HG03432 (cell line): ENCODE data around the gene LAT.
"Not testable (repeated sequence)": the region's sequence is repeated elsewhere in the genome, so short reads cannot be mapped to it uniquely, and the experiment has no call there.

Experiments
- ATAC-seq: cut with Tn5 transposase; IDR thresholded peaks from one replicate; pipeline ENCODE4 v1.9.1; 2021; ENCODE audit warnings: mild to moderate bottlenecking, moderate library complexity; ENCODE audit not compliant: unreplicated experiment

The LAT gene

GRCh38 chr16:28977703-28978662 lies 6.9 kb upstream of the LAT start:
- no peak for ATAC-seq

DNA sequence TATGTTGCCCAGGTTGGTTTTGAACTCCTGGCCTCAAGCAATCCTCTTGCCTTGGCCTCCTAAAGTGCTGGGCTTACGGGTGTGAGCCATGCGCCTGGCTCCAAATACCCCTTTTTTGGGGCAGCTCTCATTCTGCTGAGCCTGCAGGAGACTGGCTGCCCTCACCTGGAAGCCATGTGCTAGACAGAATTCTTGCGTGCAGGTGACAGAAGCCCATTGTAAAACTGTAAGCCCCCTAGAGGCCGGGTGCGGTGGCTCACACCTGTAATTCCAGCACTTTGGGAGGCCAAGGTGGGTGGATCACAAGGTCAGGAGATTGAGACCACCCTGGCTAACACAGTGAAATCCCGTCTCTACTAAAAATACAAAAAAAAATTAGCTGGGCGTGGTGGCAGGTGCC lies 4.5 kb upstream of the LAT start:
- not testable (repeated sequence) for ATAC-seq

DNA sequence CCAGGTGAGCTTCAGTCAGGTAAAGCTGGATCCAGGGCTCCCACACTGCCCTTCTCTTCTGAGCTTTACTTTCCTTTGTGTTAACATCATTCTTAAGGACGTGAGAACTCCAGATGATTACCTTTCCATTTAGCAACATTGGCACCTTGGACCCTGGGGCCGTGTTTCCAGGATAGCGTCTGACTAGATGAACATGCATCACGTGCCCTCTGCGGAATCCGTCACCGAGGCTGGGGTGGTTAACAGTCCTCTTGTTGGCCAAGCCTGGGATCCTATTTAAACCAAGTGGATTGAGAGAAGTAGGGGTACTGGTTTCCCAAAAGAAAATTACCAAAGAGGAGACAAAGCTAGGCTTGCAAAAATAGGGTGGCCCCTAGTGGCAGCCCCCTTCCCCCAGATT lies 3.9 kb upstream of the LAT start:
- no peak for ATAC-seq

DNA sequence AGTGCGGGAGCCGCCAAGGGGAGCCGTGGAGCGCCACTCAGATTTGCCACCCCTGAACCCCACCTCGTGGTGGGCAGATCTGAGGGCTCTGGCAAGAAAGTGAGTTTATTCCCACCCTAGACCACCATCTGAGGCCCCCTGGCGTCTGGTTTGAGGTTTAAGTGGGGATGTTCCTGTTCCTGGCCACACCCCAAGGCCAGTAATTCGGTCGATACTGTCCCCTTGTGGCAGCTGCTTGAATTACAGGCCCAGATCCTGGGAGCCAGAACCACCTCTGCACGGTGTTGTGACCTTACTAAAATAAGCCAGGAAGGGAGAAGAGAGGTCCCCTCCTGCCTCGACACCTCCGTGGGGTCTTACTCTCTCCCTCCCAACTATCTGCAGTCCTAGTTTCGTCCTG lies 3.3 kb upstream of the LAT start:
- ATAC-seq = no peak

GRCh38 chr16:28982418-28982817 lies 2.4 kb upstream of the LAT start:
- ATAC-seq = no peak

- ATAC-seq = no peak
These were observed 1.9 kb upstream of the LAT start for GRCh38 chr16:28982949-28983348.

- ATAC-seq = no peak
These were observed 1.2 kb upstream of the LAT start for GRCh38 chr16:28983644-28984043.

DNA sequence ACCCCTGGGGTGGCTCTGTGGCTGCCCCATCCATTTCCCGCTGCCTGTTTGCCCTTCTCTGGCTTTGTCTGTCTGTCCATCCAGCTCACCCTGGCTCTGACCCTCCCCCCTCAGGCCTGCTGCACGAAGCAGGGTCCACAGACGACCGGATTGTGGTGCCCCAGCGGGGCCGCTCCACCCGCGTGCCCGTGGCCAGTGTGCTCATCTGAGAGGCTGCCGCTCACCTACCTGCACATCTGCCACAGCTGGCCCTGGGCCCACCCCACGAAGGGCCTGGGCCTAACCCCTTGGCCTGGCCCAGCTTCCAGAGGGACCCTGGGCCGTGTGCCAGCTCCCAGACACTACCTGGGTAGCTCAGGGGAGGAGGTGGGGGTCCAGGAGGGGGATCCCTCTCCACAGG lies 761 bp upstream of the LAT start:
- no peak for ATAC-seq

DNA sequence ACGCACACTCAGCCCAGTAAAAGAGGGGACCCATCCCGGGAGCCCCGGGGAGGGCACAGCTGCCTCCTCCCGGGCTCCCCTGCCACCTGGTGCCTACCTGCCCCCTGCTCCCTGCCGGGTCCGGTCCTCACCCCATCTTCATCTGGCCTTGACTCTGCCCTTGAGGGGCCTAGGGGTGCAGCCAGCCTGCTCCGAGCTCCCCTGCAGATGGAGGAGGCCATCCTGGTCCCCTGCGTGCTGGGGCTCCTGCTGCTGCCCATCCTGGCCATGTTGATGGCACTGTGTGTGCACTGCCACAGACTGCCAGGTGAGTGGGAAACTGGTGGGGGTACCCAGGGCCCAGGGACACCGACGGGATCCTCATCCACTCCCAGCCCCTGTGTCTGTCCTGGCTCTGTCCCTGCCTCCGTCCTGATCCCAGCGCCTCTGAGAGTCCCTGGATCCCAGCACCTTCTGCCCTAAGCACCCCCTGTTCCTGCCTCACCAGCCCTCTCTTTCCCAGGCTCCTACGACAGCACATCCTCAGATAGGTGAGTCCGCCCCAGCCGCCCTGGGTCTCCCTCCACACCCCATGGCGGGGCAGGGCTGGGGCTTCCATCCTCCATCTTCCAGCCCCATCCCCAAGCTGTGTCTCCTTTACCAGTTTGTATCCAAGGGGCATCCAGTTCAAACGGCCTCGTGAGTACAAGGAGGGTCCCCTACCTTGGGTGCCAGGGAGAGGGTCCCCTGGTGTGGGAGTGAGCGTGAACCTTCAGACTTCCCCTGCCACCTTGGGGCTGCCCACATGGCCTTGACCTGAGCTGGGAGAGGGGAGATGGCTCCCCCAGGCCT lies 574 bp downstream of the LAT start:
- no peak for ATAC-seq

- no peak for ATAC-seq
These were observed 1.2 kb downstream of the LAT start for GRCh38 chr16:28986046-28986445.

DNA sequence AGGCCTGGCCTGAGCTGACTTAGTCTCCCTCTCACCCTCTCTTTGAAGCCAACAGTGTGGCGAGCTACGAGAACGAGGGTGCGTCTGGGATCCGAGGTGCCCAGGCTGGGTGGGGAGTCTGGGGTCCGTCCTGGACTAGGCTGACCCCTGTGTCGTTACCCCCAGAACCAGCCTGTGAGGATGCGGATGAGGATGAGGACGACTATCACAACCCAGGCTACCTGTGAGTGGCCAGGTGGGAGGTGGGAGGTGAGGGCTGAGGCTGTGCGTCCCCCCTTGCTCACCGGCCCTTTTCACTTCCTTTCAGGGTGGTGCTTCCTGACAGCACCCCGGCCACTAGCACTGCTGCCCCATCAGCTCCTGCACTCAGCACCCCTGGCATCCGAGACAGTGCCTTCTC lies 1.6 kb downstream of the LAT start:
- no peak for ATAC-seq

DNA sequence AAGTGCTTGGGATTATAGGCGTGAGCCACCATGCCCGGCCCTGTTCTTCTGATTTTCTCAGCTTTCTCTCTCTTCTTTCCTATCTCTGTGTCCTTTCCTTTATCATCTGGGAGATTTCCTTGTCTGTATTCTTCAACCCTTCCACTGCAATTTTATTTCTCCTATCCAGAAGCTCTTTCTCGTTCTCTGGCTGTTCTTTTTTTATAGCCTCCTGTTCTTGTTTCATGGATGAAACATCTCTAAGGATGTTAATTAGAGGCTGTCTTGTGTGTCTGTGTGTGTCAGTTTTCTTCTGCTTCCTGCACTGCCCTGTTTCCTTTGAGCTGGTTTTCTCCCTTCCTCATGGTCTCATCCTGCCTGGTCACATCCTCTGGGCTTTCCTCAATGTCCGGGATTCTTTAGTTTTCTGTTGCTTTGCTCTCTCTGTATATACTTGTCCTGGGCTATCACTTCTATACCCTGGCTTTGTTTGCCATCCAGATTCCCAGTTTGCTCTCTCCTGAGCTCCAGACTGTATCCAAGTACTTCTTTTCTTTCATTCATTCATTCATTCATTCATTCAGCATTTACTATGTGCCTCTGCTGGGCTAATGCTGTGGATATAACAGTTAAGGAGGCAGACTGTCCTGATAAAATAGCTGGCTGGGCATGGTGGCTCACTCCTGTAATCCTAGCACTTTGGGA lies 2.5 kb downstream of the LAT start:
- no peak for ATAC-seq

DNA sequence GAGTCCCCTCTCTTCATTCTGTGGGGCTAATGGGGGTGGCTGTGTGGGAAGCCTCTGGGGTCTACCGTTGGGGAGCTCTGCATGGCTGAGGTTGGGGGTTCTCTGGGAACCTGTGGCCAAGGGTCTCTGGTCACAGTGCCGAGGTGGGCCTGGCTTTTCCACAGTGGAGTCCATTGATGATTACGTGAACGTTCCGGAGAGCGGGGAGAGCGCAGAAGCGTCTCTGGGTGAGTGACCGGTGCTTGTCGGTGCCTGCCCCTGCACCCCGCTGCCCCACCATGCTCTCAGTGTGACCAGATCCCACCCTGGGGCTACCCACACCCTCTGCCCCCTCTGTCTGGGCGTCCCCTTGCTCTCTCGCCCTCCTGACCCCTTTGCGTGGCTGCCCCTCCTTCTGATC lies 4.5 kb downstream of the LAT start:
- no peak for ATAC-seq

GRCh38 chr16:28990375-28991040 lies 5.7 kb downstream of the LAT start:
- ATAC-seq = no peak

GRCh38 chr16:28991687-28992086 lies 6.8 kb downstream of the LAT start:
- ATAC-seq = no peak

GRCh38 chr16:28992496-28992895 lies 7.6 kb downstream of the LAT start:
- ATAC-seq = no peak

GRCh38 chr16:28998837-28999236 lies 14.0 kb downstream of the LAT start:
- ATAC-seq = no peak

DNA sequence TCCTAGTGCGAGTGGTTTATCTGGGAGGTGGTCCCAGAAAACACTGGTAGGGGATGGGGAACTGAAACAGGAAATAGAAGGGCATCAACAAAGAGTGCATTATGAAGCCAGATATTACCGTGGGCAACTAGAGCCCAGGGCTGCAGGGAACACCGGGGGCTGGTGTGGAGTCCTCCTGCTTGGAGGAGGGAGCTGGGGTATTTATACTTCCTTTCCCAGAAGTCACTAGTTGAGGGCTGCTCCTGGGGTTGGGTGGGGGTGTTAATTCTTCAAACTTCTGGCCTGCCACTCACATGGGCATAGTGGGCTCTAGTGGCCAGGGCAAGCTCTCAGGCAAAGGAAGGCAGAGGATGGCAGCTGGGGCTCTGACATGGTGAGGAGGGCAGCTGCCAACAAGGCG lies 14.7 kb downstream of the LAT start:
- no peak for ATAC-seq

- ATAC-seq = no peak
These were observed 15.2 kb downstream of the LAT start for GRCh38 chr16:29000019-29000418.

- ATAC-seq = not testable (repeated sequence)
These were observed 19.8 kb downstream of the LAT start for GRCh38 chr16:29004496-29005139.
